Keratinocyte (primary cell): Measurements from ENCODE around the gene TUBA4B.

ENCODE experiments used
- CTCF ChIP-seq, 3 experiments: IDR thresholded peaks in 1 of 3; conservative IDR thresholded peaks in 1 of 3; optimal IDR thresholded peaks in 1 of 3; 2 replicates in 2 of 3; 3 replicates in 1 of 3; pipeline versions ENCODE3 to v1.5.1; 2011; ENCODE audit warnings: low read length in 3 of 3, mild to moderate bottlenecking in 3 of 3, moderate library complexity in 2 of 3, control low read depth in 1 of 3, inconsistent platforms in 1 of 3; ENCODE audit not compliant: insufficient read depth in 2 of 3; ENCODE audit errors: extremely low read depth in 1 of 3
- EZH2 ChIP-seq: IDR thresholded peaks from one replicate; pipeline ENCODE4 v1.6.1; 2012; ENCODE audit warnings: inconsistent platforms, mild to moderate bottlenecking, low read length, moderate library complexity

- TF ChIP-seq CTCF (optimal IDR thresholded peaks at IDR 0.05 in 1 of 3, IDR thresholded peaks at IDR 0.05 in 1 of 3, conservative IDR thresholded peaks at IDR 0.05 in 1 of 3; ENCODE audit: extremely low read depth in 1 of 3, insufficient read depth in 2 of 3, low read length in 3 of 3): no peak
- TF ChIP-seq EZH2: no peak
These were observed 36.5 kb upstream of the TUBA4B start for GRCh38 chr2:219216535-219216915.
